HG02973 (cell line): ENCODE data around the gene NT5C1B.

ENCODE experiments used
- ATAC-seq: cut with Tn5 transposase; IDR thresholded peaks from one replicate; pipeline ENCODE4 v1.9.1; 2021; ENCODE audit warnings: moderate library complexity; ENCODE audit not compliant: unreplicated experiment

The NT5C1B gene

DNA sequence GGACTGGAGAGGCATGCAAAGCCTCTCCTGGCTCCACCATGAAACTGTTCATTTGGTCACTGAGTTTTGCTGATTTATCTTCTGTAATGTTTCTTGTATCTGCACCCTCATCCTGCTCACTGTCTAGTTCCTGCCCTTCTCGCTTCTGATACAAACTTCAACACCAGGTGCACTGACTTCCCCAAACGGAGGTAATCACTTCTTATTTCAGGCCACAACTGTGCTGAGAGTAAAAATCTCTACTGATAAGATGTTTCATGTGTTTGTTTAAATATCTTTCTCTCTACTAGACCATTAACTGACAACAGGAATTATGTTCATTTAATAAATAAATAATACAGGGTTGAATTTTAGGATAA lies 10.9 kb upstream of the NT5C1B start:
- ATAC-seq = no peak

DNA sequence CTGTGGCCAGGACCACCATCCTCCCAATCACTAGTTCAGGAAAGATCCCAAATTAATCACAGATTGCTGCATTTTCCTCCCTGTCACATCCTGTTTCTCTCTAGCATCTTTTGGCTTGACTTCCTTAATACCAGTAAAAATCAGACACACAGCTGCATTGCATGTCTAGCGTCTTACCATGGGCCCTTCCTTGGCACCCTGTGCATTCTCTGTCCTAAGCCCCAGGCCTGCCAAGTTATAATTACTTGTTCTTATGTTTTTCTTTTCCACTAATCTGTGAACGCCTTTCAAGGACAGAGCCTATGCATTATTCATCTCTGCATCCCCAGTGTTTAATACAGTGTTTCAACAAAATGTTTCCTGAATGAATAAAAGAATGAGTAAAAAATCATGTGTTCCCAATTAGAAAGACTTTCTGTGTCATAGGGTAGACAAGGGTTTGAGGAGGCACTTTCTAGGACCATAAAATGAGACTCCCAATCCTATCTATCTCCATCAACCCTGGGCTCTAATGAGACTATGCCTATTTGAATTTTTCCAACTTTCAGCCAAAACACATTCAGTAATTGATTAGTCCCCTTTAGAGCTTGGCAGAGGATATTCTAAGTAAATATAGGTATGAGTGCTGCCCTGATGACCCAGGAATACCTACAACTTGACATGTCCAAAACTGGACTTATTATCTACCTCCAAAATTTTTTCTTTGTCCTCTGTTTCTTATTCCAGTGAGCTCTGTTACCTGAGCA lies 10.3 kb upstream of the NT5C1B start:
- ATAC-seq = no peak

DNA sequence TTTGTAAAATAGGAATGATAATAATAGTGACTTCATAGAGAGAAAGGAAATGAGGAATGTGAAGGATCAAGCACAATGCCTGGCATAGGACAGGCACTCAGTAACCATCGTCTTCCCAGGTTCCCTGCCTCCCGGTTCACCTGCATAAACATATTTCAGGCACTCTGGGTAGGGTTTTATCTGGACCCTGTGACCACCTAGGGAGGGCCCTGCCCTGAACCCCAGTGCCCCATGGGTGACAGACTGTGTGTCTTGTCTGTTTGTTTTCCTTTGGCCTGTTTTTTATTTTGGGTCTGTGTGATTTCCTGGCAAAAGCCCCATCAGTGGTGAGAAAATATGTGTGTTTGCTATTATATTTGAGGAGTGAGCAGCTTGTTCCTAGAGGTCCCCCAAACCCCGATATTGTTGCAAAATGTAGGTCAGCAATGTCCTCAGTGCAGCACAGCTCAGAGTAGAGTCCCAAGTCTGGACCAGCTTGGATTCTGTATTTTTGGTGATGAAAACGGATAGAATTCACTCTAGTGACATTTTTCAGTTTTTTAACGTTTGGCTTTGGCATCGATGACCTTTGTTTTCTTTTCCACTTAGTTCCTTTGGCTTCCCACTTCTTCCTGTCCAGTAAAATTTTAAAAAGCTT lies 9.6 kb upstream of the NT5C1B start:
- ATAC-seq = no peak

DNA sequence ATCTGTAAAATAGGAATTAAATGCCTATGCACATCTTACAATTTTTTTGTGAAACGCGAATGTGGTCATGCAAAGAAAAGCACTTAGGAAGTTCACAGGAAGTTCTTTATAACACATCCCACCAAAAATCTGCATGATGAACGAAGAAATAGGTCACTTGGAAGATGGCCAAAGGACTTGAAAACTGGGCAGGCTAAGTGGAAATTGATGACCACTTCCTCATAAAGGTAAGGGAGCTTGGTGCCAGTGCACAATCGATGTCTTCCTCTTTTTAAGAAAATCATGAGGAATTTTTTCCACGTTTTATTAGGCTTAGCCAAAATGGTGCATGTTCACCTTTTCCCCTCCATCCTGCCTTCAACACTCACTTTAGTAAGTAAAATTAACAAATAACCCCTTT lies 8.2 kb upstream of the NT5C1B start:
- no peak for ATAC-seq

DNA sequence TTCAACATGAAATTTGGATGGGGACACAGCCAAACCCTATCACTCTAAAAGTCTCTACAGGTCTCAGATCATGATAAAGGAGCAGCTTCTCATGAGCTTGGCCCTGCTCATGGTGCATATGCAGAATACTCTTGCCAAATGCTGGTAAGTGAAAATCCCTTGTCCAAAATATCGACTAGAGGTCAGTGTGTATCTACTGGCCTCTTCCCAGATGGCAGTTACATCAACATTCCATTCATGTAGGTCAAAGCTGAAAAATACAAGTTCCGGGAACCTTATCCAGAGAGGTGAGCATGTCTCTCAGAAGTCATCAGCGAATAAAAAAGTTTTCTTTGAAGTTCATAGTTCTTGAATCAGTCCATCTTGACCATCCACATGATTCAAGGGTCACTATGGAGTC lies 7.6 kb upstream of the NT5C1B start:
- no peak for ATAC-seq

DNA sequence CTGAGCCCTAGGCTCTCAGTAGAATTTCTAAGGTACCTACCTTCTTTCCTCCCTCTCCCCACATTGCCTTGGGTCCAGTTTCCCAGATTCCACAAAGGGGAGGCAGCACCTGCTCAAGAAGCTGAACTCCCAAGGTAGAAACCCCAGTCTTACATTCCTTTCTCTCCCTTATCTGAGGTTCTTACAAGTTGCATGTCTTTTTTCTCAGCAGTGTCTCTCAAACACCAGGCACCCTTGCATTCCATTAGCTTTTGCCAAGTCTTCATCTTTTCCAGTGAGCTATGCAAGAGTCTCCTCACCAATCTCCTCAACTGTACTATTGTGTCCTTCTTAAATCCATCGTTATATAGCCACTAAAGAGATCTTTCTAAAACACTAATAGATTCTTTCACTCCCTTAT lies 4.1 kb upstream of the NT5C1B start:
- ATAC-seq = no peak

DNA sequence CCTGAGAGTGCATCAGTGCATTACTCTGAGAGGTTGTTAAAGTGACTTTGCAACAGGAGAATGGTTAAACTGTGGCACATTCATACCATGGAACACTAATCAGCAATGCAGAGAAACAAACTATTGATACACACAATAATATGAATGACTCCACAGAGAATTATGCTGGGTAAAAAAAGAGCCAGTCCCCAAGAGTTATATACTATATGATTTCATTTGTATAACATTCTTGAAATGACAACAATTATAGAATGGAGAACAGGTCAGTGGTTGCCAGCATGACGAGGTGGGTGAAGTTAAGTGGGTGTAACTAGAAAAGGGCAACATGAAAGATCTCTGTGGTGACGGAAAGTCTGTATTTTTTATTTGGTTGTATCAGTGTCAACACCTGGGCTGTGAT lies 3.0 kb upstream of the NT5C1B start:
- no peak for ATAC-seq

DNA sequence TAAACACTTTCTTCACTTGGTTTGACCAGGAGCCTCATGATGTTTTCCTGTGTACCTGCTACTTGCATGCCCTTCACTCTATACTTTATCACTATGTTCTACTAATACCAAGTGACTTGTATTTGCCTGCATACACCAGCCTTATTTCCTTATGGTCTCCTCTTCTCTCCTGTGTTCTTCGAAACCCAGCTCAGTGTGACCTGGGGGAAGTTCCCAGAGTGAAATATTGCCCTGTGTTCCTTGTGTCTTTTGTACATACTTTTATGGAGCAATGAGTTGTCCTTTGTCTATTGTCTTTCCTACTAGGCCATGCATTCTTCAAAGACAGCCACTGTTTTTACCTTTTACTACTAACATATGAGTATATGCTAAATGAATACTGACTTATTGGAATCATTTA lies 567 bp downstream of the NT5C1B start:
- no peak for ATAC-seq

DNA sequence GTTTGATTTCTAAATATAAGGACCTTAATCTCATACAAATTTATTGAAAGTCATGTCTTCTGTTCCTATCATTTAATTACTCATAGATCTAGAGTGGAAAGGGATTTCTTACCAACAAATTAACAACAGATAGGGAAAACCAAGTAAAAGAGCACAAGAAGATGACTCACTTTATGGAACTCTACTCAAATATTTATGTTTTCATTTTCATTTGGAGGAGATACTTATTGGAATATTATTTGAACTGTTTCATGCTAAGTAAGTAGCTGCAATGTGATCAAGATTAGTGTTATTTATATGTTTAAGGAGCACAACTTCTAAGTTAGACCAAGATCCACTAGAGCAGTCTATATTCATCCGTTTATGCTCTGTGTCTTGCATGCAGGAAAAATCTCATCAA lies 1.3 kb downstream of the NT5C1B start:
- ATAC-seq = no peak

DNA sequence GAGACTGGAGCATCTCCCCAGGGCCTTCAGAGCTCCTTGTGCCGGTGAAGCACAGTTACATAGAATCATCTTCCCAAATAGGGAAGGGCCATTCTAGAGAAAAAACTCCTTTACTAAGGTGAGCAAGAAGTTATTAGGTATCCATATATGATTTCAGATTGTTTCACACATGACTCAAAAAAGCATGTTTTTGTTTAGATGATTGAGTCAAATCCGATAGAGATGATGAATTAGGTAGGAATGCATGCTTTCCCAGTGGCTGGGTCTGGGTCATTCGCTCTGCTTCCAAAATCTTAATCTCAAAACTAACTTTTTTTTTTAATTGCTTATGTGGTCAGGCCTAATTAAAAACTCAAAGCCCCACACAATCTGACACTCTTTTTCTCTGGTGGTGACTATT lies 3.8 kb downstream of the NT5C1B start:
- ATAC-seq = no peak

DNA sequence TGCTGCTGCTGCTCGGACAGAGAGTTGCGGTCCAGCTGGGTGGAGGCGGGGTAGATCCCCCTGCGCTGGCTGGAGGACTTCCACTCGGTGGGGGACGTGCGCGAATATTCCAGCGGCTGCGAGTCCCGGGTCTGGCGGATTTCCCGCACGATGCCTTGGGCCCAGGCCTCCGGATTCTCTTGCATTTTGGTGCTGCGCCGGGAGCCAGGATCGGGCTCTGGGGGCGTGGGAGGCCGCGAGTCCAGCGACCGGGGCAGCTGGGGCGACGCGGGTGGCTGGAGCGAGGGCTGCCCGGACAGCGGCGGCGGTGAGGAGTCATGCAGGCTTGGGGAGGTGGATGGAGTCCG lies 4.8 kb downstream of the NT5C1B start:
- no peak for ATAC-seq

DNA sequence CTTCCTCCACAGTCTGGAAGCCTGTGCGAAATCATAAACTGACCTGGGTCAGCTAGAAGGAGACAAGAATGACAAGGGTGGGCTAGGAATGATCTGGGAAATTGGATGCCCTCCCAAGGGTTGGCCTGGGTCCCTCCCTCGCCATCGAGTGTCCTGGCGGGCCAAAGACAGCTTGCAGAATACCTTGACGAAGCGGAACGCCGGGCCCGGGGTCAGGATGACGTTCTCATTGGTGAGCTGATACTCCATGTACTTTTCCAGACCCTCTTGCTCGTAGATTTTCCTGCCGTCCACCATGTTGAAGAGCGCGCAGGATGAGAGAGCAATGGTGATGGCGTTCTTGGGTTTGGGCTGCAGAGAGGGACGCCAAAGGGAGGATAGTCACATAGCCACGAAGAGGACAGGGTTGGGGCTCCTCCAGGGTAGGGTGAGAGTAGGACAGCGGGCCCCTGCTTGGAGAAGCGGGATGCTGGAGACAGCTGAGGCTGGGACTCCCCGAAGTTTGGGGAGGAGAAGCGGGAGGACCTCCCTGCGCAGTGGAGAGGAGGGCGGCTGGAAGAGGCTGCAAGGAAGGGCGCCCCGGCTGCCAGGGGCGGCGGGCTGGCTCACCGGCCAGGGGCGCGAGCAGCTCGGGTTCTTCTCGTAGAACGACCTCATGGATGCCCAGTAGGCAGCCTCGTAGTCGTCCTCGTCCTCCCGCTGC lies 5.3 kb downstream of the NT5C1B start:
- no peak for ATAC-seq

DNA sequence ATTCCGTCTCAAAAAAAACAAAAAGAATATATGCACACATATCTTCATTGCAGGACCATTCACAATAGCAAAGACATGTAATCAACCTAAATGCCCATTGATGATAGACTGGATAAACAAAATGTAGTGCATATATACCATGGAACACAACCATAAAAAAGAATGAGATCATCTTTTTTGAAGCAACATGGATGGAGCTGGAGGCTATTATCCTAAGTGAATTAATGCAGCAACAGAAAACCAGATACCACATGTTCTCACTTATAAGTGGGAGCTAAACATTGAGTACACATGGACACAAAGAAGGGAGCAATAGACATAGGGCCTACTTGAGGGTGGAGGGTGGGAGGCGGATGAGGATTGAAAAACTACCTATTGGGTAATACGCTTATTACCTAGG lies 8.8 kb downstream of the NT5C1B start:
- no peak for ATAC-seq

DNA sequence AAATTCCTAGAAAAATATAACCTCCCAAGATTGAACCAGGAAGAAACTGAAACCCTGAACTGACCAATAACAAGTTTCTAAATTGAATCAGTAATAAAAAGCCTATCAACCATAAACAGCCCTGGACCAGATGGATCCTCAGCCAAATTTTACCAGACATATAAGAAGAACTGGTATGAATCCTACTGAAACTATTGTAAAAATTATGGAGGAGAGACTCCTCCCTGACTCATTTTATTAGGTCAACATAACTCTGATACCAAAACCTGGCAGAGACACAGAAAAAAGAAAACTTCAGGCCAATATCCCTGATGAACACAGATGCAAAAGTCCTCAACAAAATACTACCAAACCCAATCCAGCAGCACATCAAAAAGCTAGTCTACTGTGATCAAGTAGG lies 11.3 kb downstream of the NT5C1B start:
- no peak for ATAC-seq

DNA sequence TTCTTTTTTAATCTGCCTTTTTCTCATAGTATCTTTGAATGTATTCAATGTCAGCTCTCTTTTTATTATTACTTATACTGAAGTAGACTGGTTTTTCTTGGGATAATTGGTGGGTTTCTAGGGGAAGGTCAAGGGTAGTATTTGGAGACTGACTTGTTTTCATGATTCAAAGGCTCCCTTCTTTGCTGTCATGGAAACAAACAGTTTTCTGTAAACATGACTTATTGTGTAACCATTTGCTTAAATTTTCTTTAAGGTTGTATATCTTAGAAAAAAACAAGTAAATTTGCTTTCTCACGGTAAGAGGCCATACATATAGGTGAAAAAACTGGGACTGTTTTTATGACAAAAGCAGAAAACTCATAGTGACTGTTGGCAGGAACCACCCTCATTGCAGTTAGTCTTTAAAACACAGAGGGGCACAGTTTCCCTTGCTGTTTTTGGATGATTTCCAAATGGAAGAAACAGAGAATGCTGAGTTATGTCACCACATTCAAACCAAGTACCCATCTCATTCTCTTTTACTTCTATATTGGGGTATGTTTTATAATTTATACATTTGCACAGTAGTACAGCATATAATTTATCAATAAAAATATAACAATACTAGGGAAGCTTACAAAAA lies 23.1 kb downstream of the NT5C1B start:
- ATAC-seq = no peak

DNA sequence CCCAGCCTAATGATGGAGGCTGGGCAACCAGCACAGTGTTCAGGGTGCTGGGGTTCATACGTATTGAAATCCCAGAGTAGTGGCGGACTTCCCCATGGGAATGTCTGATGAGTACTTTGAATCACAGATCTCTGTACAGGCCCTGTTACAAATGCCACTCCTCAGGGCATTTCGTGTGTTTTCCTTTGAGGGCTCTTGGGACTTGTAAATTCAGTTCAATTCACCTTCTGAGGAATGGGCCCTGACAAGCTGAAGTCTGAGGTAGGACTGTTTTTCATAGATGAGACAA lies 28.6 kb downstream of the NT5C1B start:
- ATAC-seq = no peak

DNA sequence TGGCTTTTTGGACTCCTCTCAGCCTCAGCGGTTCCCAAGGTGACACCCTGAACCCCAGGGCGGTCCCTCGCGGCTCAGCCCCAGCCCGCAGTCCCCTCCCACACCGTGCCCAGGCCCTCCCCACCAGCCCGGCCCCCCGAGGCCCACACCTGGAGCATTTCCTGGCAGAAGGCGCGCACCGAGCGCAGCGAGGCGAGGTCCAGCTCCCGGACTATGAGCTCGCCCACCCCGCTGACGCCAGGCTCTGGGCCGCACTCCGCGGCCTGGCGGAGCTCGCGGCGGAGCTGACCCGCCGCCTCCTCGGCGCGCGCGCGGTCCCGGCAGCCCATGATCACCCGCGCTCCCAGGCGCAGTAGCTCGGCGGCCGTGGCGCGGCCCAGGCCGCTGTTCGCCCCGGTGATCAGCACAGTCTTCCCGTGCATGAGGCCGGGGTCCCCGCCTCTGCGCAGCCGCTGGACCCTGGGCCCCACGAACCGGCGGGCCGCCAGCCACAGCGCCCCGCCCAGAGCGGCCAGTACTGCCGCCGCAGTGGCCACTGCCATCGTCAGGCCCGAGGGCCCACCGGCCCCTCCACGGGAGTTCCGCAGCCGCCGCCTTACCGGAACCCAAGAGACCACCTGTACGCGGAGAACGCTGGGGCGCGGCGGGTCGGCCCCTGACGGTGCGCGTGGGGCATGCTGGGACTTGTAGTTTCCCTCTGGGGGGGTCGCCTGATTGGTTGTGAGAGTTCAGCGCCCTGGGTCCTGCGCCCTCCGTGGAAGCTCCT lies 29.2 kb downstream of the NT5C1B start, which contains the start of gene RDH14:
RDH14 (minus strand) TSS at position 623 of the 766 bp plus-strand sequence; CDS start at position 542, 81 bp downstream.
- peak; percentile 96 for ATAC-seq

DNA sequence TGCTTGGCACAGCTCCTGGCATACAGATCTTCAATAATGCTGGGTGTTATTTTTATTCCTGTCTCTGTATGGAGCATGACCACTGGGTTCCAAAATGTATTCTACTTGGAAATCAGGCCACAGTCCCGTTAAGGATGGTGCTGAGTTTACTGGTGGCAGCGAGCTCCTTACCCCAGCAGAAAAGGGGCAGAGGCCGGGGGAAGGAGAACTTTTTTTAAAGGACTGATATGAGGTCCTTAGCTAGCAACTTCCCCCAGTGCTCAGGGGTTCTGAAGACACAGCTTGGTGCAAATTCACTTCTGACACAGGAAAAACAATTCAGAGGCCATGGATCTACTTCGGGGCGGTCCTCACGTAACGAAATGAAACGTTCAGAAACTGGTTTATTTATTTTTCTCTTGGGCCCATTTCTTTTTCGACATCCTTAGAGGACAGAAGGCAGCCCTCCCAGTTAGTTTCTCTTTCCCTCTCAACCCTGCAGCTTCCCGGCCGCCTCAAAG lies 29.8 kb downstream of the NT5C1B start:
- no peak for ATAC-seq

DNA sequence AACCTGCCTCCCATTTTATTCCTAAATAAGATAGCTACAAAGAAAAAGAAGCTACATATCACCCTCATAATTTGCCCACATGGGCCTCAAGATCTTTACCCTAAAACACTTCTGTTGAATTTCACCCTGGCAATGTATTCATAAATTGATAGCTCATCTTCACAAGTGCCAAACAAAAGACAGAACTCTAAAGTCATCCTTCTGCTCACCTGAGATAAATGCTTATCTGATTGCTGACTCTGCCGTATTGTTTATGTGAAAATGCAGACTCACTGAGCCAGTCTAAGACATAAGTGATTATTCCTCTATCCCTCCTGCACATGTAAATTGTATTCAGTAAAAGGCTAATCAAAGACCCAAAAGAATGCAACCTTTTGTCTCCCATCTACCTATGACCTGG lies 30.9 kb downstream of the NT5C1B start:
- ATAC-seq = no peak

DNA sequence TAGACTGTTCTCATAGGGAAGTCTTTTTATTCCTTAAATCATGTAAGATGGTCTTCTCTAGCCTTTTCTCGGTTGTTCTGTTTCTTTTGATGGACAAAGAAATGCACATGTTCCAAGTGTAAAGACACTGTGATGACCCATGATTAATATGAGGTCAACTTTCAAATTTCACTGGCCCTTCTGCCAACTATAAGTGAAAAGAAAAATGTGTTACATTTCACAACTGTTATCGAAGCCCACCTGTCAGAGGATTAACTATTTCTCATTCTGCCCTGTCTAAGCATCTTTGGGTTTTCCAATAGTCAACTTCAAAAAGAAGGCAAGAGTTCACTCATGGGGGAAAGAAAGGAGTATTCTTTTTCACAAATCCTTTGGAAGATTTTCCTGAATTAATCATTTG lies 32.2 kb downstream of the NT5C1B start:
- no peak for ATAC-seq
